A549 (cell line): ENCODE measurements around the gene NRG3.

Source experiments
- CBX8 ChIP-seq: fragments of 200-600 bp; sonication (generic); IDR thresholded peaks from 2 replicates; pipeline ENCODE4 v1.6.1; 2016
- CTCF ChIP-seq: fragments of >200 bp; sonication (Bioruptor Twin); formaldehyde crosslinking; IDR thresholded peaks from 3 replicates; pipeline ENCODE4 v1.5.1; 2016
- EP300 ChIP-seq, 2 experiments: fragments of >200 bp; sonication (Bioruptor Twin); formaldehyde crosslinking; IDR thresholded peaks; 2 replicates in 1 of 2; 3 replicates in 1 of 2; pipeline ENCODE4 v1.6.1; 2016 to 2017
- FOSB ChIP-seq: fragments of 250-450 bp; sonication (Bioruptor Pico); IDR thresholded peaks from 2 replicates; pipeline ENCODE4 v1.5.0; 2020; ENCODE audit warnings: mild to moderate bottlenecking, moderate library complexity
- HES2 ChIP-seq: fragments of >200 bp; sonication (Bioruptor Twin); formaldehyde crosslinking; IDR thresholded peaks from 2 replicates; pipeline ENCODE4 v1.6.1; 2016
- KDM5A ChIP-seq: fragments of 200-600 bp; sonication (generic); IDR thresholded peaks from 2 replicates; pipeline ENCODE4 v1.6.1; 2016; ENCODE audit warnings: antibody characterized with exemption, mild to moderate bottlenecking
- MAX ChIP-seq: IDR thresholded peaks from 2 replicates; pipeline ENCODE4 v1.6.1; 2012
- MYC ChIP-seq: IDR thresholded peaks from 2 replicates; pipeline ENCODE4 v1.6.1; 2012; ENCODE audit warnings: mild to moderate bottlenecking, inconsistent platforms, low read length, improper control_type of control experiment, borderline replicate concordance
- NFE2L2 ChIP-seq: fragments of 150-350 bp; conservative IDR thresholded peaks from 2 replicates; pipeline ENCODE4 v1.6.1; 2014; ENCODE audit warnings: low read length
- POLR2A ChIP-seq: IDR thresholded peaks from 2 replicates; pipeline ENCODE4 v1.6.1; 2012; ENCODE audit warnings: mild to moderate bottlenecking, low read length
- POLR2AphosphoS2 ChIP-seq: conservative IDR thresholded peaks from 2 replicates; pipeline ENCODE4 v1.6.1; 2012; ENCODE audit warnings: low read length, improper control_type of control experiment, inconsistent platforms
- RAD21 ChIP-seq, 2 experiments: fragments of >200 bp in 1 of 2; sonication (Bioruptor Twin) in 1 of 2; formaldehyde crosslinking in 1 of 2; IDR thresholded peaks in 1 of 2; conservative IDR thresholded peaks in 1 of 2; 2 replicates in 1 of 2; 3 replicates in 1 of 2; pipeline ENCODE4 v1.6.1; 2012 to 2018; ENCODE audit warnings: inconsistent platforms in 1 of 2
- REST ChIP-seq: fragments of 200-600 bp; sonication (generic); IDR thresholded peaks from 2 replicates; pipeline ENCODE4 v1.6.1; 2016; ENCODE audit warnings: antibody characterized with exemption, mild to moderate bottlenecking, moderate library complexity
- USF2 ChIP-seq: fragments of 450-650 bp; IDR thresholded peaks from 2 replicates; pipeline ENCODE4 v1.6.1; 2014; ENCODE audit warnings: antibody characterized with exemption

- TF ChIP-seq REST (no peak), POLR2AphosphoS2 (no peak), KDM5A (no peak), HES2 (no peak), RAD21 (conservative IDR thresholded peaks at IDR 0.05 in 1 of 2, IDR thresholded peaks at IDR 0.05 in 1 of 2) (no peak), CTCF (no peak), CBX8 (no peak), EP300 (IDR thresholded peaks at IDR 0.05) (no peak), POLR2A (no peak), FOSB (CRISPR knock-in tag) (no peak), USF2 (no peak), MYC (no peak), MAX (no peak), NFE2L2 (no peak)
These were observed 415.0 kb downstream of the NRG3 start for GRCh38 chr10:82289945-82290344.
